Erythroblast (primary cell): ENCODE measurements around the gene PRKCD.

Experiments used
- DNase-seq, 2 experiments: peaks; one replicate each; lab custom pipeline; 2025; lab: John Stamatoyannopoulos, UW
- GATA1 ChIP-seq: IDR thresholded peaks from 2 replicates; pipeline ENCODE4 v1.6.1; 2011; ENCODE audit warnings: low read depth, mild to moderate bottlenecking, control low read depth, low read length, moderate library complexity
- POLR2A ChIP-seq: IDR thresholded peaks from 2 replicates; pipeline ENCODE4 v1.6.1; 2011; ENCODE audit warnings: mild to moderate bottlenecking, low read length

PRKCD gene

DNA sequence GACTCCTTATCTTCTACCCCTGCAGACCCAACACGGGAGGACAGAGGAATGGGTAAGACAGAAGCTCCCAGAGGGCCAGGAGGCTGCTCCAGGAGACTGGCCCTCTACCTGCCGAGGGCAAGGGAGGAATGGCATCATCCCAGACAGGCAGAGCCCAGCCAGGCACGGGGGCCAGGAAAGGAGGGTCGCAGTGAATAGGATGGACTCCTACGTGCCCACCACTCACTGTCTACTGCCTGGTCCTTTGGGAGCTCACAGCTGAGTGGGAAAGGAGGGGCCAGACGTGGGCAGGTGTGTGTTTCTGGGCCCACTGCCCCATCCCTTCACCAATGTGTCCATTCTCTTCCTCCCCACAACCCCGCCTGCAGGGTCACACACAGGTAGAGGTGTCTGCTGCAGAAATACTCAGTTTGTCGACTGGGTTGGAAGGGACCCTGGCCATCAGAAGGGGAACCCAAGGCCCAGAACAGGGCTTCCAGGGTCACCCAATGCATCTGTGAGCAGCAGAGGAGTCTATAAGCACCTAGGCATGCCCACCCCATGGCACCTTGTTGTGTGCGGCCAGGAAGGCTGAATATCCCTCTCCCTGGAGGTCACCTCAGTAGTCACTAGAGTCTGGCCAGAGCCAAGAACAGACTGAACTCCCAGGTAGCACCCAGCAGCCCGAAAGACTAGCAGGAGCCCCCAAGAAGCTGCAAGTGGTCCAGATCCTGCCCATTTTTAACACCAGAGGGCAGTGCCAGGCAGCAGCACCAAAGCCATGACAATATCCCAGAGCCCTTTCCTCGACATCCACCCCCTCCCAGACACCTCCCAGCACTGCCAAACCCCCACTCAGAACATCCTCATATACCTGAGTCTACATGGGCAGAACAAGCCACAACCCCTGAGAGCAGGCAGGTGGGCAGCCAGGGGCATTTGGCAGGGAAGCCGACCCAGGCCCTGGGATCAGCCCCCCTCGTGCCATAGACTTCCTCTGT is 70.8 kb downstream of the PRKCD start:
- no peak for DNase-seq
- TF ChIP-seq GATA1 (no peak), POLR2A (no peak)

DNA sequence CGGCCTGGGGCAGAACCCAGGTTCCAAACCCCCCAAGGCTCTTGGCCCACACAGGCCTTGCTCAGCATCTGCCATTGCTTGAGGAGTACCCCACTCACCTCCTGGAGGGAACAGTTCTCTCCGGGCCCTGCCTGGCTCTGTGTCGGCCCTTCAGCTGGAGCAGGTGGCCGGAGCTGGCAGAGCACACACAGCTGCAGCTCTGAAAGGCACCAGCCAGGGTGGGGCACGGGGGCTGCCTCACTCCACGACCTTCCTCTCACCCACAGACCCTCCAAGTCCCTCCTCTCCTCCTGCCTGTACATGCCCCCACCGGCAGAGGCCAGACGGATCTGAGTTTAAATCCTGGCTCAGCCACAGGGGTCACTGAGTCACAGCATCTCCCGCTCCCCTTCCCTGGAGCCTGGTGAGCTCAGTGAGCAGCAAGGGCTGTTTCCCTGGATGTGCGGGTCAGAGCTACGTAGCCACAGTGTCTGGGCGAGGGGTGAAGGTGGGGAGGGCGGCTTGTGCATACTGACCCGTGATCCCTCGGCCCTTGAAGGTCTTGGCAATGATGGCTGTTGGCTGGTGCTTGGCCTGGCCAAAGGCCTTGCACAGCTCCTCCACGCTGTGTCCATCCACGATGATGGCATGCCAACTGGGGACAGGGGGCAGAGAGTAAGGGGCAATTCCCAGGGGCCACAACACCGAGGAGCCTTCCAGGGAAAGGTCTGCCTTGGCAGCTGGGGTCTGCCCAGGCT is 71.8 kb downstream of the PRKCD start:
- TF ChIP-seq POLR2A (no peak), GATA1 (no peak)
- DNase-seq = no peak

DNA sequence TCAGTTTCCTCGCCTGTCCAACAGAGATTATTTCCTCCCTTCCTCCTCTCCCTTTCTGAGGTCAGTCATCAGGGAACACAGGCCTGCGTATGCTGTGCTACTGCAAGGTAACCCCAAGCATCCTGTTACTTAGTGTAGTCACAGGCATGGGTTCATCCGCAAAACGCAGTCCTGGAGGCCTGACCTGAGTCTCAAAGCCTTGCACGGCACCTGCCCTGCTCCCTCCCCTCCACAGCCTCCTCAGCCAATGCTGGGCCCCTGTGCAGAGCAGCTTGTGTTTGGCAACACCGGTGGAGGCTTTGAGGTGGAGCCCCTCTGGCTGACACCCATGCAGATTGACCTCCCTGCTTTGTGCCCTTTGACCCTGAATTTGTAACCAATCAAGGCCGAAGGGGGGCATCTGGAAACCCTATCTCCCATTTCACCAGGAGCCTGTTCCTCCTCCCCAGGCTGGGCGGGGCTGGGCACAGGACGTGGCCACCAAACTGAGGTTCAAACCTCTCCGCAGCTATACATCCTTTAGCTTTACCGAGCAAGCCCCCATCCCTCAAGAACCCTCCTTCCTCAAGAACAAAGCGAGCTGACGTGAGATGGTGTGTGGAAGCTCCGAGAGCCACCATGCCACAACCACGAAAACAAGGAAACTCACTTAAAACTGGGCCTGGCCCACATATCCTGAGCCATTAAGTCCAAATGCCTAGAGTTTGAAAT is 73.3 kb downstream of the PRKCD start:
- no peak for DNase-seq
- TF ChIP-seq POLR2A = no peak
- no peak for TF ChIP-seq GATA1

DNA sequence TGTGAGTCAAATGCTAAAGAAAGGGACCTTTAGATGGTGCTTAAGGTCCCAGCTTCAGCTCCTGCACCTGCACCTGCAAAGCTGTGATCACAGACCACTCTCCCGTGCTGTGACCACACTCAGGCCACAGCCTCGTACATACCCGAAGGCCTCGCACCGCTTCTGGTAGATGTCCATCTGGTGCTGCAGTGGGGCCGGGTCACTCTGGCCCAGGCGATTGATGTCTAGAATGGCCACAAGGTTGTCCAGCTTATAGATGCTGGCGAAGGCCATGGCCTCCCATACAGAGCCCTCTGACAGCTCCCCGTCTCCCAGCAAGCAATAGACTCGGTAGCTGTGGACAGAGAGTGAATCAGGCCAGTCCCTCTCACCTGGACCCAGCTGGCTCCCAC is 73.8 kb downstream of the PRKCD start:
- DNase-seq = no peak
- TF ChIP-seq POLR2A (no peak), GATA1 (no peak)

DNA sequence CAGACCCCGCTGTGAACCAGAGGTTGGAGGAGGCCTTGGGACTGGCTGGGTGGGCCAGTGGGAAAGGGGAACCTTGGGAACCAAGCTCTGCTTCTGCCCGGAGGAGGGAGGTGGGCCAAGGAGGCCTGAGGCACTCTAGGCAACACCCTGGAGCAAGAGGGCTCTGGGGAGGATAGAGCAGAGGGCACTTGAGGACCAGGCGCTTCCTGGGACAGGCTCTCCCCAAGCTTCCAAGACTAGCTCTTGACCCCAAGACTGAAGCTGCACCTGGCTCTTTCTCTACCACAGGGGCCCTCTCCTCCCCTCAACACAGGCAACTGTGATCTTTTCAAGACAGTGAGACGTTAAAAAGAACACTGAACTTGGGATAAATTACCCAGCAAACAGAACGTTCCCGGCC is 74.5 kb downstream of the PRKCD start:
- DNase-seq = no peak
- TF ChIP-seq GATA1 (no peak), POLR2A (no peak)

DNA sequence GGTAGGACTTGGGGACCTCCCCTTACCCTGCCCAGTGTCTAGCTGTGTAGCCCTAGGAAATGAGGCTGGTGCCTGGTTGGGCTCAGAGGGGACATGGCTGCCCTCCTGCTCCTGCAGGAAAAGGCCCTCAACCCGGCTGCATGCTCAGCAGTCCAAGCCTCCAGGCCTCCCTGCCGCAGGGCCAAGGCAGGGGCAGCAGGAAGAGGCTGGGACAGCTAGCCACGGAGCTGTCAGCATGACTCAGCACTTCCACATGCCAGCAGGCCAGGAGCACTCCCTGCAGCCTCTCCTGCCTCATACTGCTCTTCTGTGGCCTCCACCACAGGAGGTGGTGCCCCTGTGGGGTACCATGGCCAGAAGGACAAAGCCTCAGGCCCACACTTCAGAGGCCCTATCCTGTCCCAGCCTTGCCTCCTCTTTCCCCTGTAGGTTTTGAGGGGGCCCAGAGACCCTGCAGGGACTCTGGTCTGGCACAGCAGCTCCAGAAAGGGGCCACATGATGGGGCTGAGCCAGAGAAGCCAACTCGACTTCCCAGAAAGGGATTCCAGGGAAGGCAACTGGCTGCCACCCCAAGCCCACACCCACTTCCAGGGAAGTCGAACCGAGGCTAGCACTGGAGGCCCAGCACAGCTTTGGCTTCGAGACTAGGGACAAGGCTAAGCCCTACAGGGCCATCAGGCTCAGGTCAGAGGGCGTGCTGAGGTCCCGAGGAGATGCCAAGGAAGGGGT is 75.3 kb downstream of the PRKCD start:
- TF ChIP-seq POLR2A (no peak), GATA1 (no peak)
- peak; percentile 88 to 92 for DNase-seq

DNA sequence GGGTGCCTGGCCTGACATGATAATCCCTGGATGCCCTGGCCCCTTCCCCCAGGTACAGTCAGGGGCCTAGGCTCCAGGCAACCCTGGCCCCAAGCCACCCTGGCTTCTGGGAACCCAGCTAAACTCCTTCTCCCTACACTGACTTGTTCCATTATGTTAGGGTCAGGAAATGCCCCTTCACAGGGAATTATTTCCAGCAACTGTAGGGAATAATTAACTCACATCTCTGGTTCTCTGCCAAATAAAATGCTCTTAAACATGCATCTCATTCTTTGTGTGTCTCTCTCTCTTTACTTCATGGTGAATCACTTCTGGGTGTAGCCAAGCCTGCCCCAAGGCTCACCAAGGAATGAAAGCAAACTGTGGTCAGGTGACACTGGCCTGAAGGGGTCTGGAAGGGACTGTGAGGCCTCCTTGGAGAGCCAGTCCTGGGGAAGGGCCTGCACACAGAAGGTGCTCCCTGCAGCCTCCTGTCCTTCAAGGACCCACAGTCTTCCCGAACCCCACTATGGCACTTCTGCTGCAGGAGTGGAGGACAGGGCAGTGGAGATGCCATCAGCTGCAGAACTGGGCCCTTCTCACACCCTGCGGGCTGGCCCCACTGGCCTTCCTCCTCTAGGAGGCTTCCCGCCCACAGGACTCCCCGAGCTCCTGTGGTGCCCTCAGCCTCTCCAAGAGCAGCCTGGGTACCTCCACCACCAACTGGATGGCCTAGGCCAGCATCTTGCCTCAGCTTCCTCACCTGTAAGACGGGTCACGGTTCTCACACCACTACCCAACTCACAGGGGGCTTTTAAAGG is 77.2 kb downstream of the PRKCD start:
- peak; percentile 18 to 42 for DNase-seq
- TF ChIP-seq POLR2A = no peak
- no peak for TF ChIP-seq GATA1

DNA sequence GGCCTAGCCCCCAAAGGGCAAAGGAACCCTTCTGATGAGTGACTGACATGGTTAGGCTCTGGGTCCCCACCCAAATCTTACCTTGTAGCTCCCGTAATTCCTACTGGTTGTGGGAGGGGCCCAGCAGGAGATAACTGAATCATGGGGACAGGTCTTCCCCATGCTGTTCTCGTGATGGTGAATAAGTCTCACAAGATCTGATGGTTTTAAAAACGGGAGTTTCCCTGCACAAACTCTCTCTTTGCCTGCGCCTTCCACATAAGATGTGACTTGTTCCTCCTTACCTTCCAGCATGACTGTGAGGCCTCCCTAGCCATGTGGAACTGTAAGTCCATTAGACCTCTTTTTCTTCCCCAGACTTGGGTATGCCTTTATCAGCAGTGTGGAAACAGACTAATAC is 77.9 kb downstream of the PRKCD start:
- TF ChIP-seq POLR2A (no peak), GATA1 (no peak)
- DNase-seq = no peak

DNA sequence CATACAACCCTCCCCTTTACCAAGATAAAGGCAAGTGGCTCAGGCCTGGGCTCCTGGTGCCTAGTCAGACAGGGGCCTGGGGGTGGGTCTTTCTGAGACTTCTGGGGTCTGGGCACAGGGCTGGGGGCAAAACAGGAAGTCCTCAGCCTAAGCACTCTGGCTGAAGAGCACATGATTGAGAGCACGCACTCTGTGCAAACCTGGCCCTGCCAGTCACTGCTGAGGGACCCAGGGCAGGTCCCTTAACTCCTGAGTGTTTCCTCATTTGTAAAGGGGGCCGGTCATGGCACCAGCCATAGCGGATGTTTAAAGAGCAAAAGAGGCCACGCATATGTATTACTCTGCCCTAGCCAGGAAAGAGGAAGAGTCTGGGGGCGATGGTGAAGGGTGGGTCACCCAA is 78.8 kb downstream of the PRKCD start:
- TF ChIP-seq POLR2A = no peak
- TF ChIP-seq GATA1 = no peak
- no peak for DNase-seq

DNA sequence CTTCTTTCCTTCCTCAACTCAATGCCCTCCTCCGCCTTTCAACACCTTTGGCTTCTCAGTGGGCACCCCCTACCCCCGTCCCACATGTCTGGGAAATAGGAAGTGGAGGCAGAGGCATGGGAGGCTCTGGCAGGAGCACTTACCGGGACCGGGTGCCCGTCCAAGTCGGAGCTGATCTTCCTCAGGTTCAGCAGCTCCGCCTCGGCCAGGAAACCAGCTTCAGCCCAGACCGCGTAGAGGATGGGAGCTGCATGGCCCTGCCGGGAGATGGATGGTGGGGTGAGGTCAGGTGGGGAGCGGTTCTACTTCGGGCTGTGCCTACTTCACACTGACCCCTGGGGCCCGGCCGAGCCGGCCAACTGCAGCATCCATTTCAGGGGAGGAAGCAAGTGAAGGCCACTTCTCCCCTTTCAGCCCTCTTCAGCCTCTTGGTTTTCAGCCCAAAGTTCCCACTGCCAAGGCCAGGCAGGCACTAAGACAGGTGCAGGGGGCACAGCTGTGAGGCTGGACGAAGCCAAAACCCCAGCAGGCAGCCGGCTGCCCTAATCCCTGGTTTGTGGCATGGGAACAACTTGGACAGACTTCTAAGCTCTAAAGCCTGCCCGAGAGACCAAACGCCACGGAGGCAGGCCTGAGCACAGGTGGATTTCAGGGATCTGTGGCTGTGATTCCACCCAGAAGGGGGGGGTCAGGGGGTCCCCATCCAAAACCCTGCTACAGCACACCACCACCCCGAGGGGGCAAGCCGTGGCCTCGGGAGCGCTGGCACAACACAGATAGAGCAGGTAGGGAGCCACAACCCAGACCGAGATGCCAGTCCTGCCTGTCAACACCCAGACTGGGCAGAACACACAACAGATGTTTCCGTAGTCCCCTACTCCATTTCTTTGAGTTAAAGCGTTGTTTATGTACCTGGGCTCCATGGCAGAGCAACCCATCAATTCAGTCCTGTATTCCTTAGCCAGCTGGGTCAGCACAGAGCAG is 80.3 kb downstream of the PRKCD start:
- DNase-seq = no peak
- TF ChIP-seq GATA1 = no peak
- no peak for TF ChIP-seq POLR2A

DNA sequence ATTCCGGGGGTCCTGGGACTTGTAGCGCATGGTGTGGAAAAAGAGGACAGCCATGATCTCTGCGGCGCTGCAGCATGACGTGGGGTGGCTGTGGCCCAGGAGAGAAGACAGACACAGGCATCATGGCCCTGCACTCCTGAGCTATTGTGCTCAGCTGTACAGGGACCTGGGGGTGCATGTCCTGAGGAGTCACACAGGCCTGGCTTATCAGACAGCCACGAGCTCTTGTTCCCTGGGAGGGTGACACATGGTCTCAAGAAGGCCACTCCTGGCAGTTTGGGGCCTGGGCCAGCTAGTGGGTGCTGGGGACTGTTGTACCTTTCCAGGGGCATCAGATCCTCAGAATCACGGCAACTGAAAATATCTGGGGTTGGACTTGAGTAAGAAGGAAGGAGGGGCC is 81.1 kb downstream of the PRKCD start:
- DNase-seq = peak; percentile 37 to 41
- TF ChIP-seq POLR2A = no peak
- TF ChIP-seq GATA1 = no peak
